ENCODE measurements around the gene TIMP4. TPM values are rescaled to one million over a fixed set of nuclear protein-coding genes. Genes with fewer than 3 reads are reported as not detected.

TIMP4 gene
- total RNA-seq, 1 experiment from 2014 or later: not detected

GRCh38 chr3:12190221-12190807 is 31.6 kb upstream of the TIMP4 start:
- no peaks in the 10 kb centered on the region for H3K9me3 ChIP-seq (replicated peaks)
- H3K36me3 ChIP-seq: no peaks in the 10 kb centered on the region
- H3K4me1 ChIP-seq: peaks cover 5% of the 10 kb centered on the region
- no peak overlapping the region for H3K27ac ChIP-seq
- no peak for DNase-seq
- H3K27me3 ChIP-seq: no peaks in the 10 kb centered on the region
- no peak overlapping the region for H3K4me3 ChIP-seq

DNA sequence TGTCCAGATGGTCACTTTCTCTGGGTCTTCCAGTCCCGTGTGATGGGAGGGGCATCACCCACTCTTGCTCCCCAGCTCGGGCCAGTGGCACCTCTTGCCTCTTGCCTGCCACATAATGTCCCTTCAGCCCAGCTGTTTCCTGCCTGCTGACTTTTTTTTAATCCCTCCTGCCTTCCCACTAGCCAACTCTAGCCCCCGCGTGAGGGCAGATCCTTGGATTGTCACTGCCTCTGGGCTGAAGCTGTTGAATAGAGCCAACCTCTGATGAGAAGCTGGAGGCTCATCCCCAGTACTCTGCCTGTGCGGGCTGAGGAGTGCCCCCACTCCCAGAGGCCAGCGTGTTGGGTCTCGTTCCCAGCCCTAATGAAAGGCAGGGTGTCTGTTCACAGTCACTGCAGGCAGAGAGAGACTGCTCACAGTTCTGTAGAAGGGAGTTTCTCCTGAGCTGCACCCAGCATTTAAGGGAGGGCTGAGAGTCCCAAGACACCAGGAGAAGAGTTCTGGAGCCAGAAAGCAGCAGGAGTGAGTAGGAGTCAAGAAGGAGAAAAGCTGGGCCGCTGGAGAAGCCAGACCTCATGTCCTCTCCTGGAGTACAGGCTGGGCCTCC is 30.1 kb upstream of the TIMP4 start:
- Histone ChIP-seq H3K27me3 (no peaks in the 10 kb centered on the region), H3K27ac (no peak overlapping the region), H3K4me1 (peaks cover 2% of the 10 kb centered on the region), H3K9me3 (replicated peaks) (no peaks in the 10 kb centered on the region), H3K36me3 (no peaks in the 10 kb centered on the region), H3K4me3 (no peak overlapping the region)
- no peak for DNase-seq

DNA sequence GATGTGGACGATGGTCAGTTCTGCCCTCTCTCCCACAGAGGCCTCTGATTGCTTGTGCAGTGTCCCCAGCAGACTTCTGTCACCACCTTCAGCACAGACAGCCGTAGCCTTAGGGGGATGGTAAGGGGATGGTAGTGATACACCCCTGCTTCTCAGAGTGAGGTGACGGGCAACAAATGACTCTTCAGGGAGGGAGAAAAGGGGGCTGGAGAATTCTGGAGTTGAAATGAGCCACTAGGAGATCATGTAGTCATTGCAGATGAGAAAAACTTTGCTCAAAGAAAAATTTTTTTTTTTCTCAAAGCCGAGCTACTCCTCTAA is 29.6 kb upstream of the TIMP4 start:
- no peaks in the 10 kb centered on the region for H3K9me3 ChIP-seq (replicated peaks)
- no peak overlapping the region for H3K4me3 ChIP-seq
- no peak overlapping the region for H3K27ac ChIP-seq
- no peaks in the 10 kb centered on the region for H3K36me3 ChIP-seq
- no peaks in the 10 kb centered on the region for H3K27me3 ChIP-seq
- H3K4me1 ChIP-seq: no peaks in the 10 kb centered on the region; the same call in 1 of the 2 replicates
- DNase-seq: no peak

DNA sequence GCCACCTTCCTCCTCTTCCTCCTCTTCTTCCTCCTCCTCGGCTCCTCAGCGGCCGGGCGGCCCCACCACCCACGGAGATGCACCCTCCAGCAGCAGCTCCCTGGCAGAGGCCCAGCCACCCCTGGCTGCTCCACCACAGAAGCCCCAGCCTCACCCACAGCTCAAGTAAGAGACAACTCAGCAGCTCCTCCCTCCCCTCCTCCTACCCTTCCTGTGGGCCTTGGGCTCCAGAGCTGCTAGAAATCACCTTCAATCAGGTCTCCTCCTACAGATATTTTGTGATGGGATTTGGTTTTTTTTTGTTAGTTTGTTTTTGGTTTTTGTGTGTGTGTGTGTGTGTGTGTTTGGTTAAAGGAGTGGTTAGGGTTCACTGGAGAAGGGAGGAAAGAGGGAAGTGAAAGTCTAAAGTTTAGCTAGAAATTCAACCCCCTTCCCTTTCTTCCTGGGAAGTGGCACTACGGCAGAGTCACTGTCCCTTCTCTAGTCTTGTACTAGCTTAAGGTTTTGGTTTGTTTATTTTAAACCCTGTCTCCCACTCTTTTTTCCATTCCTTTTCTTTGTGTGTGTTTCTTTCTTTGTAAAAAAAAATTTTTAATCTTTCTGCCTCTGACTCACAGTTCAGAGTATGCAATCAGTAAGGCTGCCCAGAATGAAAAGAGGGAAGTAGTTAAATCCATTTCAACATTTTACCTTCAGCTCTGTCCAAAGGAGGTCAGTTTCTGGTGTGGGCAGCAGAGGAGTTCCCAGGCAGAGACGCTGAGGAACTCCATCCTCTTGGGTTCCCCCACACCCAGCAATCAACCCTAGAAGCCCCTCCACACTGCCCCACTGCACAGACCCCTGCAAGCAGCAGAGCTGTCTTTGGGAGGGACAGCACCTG is 29.0 kb upstream of the TIMP4 start:
- H3K9me3 ChIP-seq (replicated peaks): no peaks in the 10 kb centered on the region
- no peaks in the 10 kb centered on the region for H3K27me3 ChIP-seq
- no peak for DNase-seq
- H3K27ac ChIP-seq: no peak overlapping the region
- H3K36me3 ChIP-seq: no peaks in the 10 kb centered on the region
- no peaks in the 10 kb centered on the region for H3K4me1 ChIP-seq
- no peak overlapping the region for H3K4me3 ChIP-seq

GRCh38 chr3:12186515-12187286 is 28.0 kb upstream of the TIMP4 start:
- Histone ChIP-seq H3K9me3 (replicated peaks) (no peaks in the 10 kb centered on the region), H3K27me3 (no peaks in the 10 kb centered on the region), H3K36me3 (no peaks in the 10 kb centered on the region), H3K27ac (no peak overlapping the region), H3K4me3 (no peak overlapping the region), H3K4me1 (no peaks in the 10 kb centered on the region)
- DNase-seq: no peak

GRCh38 chr3:12186046-12186445 is 27.3 kb upstream of the TIMP4 start:
- H3K27me3 ChIP-seq: no peaks in the 10 kb centered on the region

GRCh38 chr3:12185172-12185710 is 26.5 kb upstream of the TIMP4 start:
- DNase-seq: no peak
- no peaks in the 10 kb centered on the region for H3K36me3 ChIP-seq
- peaks cover 5% of the 10 kb centered on the region; the same call in 1 of the 2 replicates for H3K4me1 ChIP-seq
- H3K27me3 ChIP-seq: no peaks in the 10 kb centered on the region
- no peak overlapping the region for H3K27ac ChIP-seq
- no peak overlapping the region for H3K4me3 ChIP-seq
- no peaks in the 10 kb centered on the region for H3K9me3 ChIP-seq (replicated peaks)

More at GRCh38 chr3:12186046-12186445, 27.3 kb upstream of the TIMP4 start:
- no peaks in the 10 kb centered on the region for H3K9me3 ChIP-seq (replicated peaks)
- H3K36me3 ChIP-seq: no peaks in the 10 kb centered on the region
- DNase-seq: no peak
- no peaks in the 10 kb centered on the region for H3K4me1 ChIP-seq
- no peak overlapping the region for H3K4me3 ChIP-seq
- H3K27ac ChIP-seq: no peak overlapping the region

DNA sequence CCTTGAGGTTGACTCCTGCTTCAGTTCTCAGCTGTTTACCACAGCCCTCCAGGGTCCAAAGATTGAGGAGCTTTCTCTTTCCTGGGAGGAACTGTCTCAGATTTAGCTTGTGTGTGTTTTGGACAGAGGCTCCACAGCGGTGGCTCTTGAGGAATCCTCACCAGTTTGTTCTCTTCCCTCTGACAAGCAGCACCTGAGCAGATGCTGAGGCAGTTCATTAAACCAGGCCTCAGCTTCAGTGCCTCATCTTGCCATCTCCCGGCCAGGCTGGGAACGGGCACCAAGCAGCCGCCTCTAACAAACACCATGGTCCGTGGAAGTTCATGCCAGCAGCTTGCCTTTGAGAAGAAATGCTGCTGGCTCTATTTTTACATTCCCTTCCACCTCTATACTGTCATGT is 25.8 kb upstream of the TIMP4 start:
- H3K4me1 ChIP-seq: peaks cover 6% of the 10 kb centered on the region; the same call in 1 of the 2 replicates
- H3K4me3 ChIP-seq: no peak overlapping the region
- no peaks in the 10 kb centered on the region for H3K9me3 ChIP-seq (replicated peaks)
- DNase-seq: no peak
- H3K36me3 ChIP-seq: no peaks in the 10 kb centered on the region
- no peaks in the 10 kb centered on the region for H3K27me3 ChIP-seq
- H3K27ac ChIP-seq: no peak overlapping the region

DNA sequence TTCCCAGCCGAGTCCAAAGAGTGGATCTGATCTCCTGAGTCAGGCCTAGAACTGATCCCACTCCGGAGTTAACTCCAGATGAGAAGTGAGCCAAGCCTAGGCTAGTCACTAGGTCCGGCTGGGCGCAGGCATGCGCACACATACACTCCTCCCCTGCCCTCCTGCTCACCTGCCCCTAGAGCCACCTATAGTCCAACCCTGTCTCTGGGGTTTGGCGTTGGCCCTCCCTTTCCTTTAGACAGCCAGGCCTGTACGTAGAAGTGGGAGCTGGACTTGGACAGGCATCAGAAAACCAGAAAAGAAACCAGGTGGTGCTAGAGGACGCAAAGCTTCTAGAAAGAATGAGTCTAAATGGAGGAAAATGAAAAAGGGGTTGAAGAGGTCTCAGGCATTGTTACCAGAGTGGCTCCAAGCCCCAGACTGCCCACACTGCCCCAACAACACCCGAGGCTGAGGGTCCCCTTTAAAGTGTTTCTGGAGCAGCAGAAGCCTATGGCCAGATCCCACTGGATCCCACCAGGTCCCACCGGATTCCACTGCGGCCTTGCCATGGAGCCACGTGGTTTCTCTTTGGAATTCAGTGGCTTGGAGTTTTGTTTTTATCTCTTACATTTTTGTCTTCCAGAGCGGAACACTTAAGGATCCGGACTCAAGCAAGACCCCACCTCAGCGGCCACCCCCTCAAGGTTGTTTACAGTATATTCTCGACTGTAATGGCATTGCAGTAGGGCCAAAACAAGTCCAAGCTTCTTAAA is 24.2 kb upstream of the TIMP4 start:
- H3K27ac ChIP-seq: no peak overlapping the region
- no peak overlapping the region for H3K4me3 ChIP-seq
- H3K9me3 ChIP-seq (replicated peaks): no peaks in the 10 kb centered on the region
- no peaks in the 10 kb centered on the region for H3K36me3 ChIP-seq
- DNase-seq: no peak
- H3K4me1 ChIP-seq: peaks cover 6% of the 10 kb centered on the region; the same call in 1 of the 2 replicates
- H3K27me3 ChIP-seq: no peaks in the 10 kb centered on the region

GRCh38 chr3:12181806-12182205 is 23.1 kb upstream of the TIMP4 start:
- DNase-seq: no peak
- Histone ChIP-seq H3K9me3 (replicated peaks) (no peaks in the 10 kb centered on the region), H3K4me3 (no peak overlapping the region), H3K27me3 (no peaks in the 10 kb centered on the region), H3K27ac (no peak overlapping the region), H3K36me3 (no peaks in the 10 kb centered on the region), H3K4me1 (peaks cover 6% of the 10 kb centered on the region; the same call in 1 of the 2 replicates)

DNA sequence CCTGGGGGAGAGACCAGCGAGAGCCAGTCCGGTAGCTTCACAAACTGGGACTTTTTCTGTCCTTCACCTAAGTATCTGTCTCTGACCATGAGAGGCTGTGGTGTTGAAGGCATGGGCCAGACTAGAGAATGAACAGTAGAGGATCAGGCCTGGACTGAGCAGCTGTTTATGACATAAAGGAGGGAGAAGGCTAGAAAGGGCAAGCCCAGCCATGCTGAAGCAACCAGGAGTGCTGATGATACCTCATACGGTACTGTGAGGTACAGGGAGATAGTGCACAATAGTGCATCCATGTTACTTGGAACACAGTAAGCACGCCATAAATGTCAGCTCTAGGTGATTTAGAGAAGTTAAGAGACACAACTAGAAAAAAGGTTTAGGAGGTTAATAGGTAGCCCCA is 22.6 kb upstream of the TIMP4 start:
- DNase-seq: no peak
- Histone ChIP-seq H3K4me1 (peaks cover 6% of the 10 kb centered on the region; the same call in 1 of the 2 replicates), H3K27ac (no peak overlapping the region), H3K4me3 (no peak overlapping the region), H3K27me3 (no peaks in the 10 kb centered on the region), H3K9me3 (replicated peaks) (no peaks in the 10 kb centered on the region), H3K36me3 (no peaks in the 10 kb centered on the region)

GRCh38 chr3:12180631-12181030 is 21.9 kb upstream of the TIMP4 start:
- Histone ChIP-seq H3K36me3 (no peaks in the 10 kb centered on the region), H3K9me3 (replicated peaks) (no peaks in the 10 kb centered on the region), H3K27ac (no peak overlapping the region), H3K4me1 (peaks cover 6% of the 10 kb centered on the region; the same call in 1 of the 2 replicates), H3K4me3 (no peak overlapping the region), H3K27me3 (no peaks in the 10 kb centered on the region)
- DNase-seq: no peak

DNA sequence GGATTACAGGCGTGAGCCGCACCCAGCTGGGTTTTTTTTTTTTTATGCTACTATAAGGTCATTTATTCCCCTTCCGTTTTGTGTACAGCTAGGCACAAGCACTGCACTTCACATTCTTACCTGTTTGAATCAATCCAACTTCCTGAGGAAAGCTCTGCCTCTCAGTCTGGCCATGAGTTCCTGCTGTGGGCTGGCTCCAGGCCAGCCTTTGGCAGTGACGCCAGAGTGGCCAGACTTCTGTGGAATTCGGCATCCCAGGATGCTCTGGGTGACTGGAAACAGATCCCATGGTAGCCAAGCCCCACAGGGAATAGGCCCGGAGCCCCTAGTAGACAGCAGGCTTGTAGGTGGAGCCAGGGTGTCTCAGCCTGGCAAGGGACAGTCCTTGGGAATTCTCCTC is 21.5 kb upstream of the TIMP4 start:
- H3K36me3 ChIP-seq: no peaks in the 10 kb centered on the region
- no peak overlapping the region for H3K4me3 ChIP-seq
- no peaks in the 10 kb centered on the region for H3K9me3 ChIP-seq (replicated peaks)
- H3K27ac ChIP-seq: no peak overlapping the region
- peaks cover 6% of the 10 kb centered on the region; the same call in 1 of the 2 replicates for H3K4me1 ChIP-seq
- peak; percentile 37 to 41 for DNase-seq
- H3K27me3 ChIP-seq: no peaks in the 10 kb centered on the region

- H3K27me3 ChIP-seq: no peaks in the 10 kb centered on the region
- H3K27ac ChIP-seq: no peak overlapping the region
- no peaks in the 10 kb centered on the region for H3K9me3 ChIP-seq (replicated peaks)
- DNase-seq: no peak
- no peak overlapping the region for H3K4me3 ChIP-seq
- H3K4me1 ChIP-seq: peaks cover 6% of the 10 kb centered on the region; the same call in 1 of the 2 replicates
- no peaks in the 10 kb centered on the region for H3K36me3 ChIP-seq
Observed at GRCh38 chr3:12179441-12179840, 20.7 kb upstream of the TIMP4 start.
